ENCODE measurements around the gene C4A.

Gene C4A

GRCh38 chr6:31971993-31972708, 9.7 kb upstream of the C4A start, which contains the start of gene DXO (continued):
- TF ChIP-seq, protein P1, sequence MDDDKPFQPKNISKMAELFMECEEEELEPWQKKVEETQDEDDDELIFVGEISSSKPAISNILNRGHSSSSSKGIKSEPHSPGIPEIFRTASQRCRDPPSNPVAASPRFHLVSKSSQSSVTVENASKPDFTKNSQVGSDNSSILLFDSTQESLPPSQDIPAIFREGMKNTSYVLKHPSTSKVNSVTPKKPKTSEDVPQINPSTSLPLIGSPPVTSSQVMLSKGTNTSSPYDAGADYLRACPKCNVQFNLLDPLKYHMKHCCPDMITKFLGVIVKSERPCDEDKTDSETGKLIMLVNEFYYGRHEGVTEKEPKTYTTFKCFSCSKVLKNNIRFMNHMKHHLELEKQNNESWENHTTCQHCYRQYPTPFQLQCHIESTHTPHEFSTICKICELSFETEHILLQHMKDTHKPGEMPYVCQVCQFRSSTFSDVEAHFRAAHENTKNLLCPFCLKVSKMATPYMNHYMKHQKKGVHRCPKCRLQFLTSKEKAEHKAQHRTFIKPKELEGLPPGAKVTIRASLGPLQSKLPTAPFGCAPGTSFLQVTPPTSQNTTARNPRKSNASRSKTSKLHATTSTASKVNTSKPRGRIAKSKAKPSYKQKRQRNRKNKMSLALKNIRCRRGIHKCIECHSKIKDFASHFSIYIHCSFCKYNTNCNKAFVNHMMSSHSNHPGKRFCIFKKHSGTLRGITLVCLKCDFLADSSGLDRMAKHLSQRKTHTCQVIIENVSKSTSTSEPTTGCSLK (tag by site-specific recombination; IDR thresholded peaks at IDR 0.05), result no peak
- TF ChIP-seq RBAK (tag by site-specific recombination; IDR thresholded peaks at IDR 0.05) (no peak), INSM2 (tag by site-specific recombination; IDR thresholded peaks at IDR 0.05) (peak; percentile 94), SP2 (tag by site-specific recombination; IDR thresholded peaks at IDR 0.05) (peak; percentile 99), ZNF830 (tag by site-specific recombination; IDR thresholded peaks at IDR 0.05; ENCODE audit: low read depth) (no peak), ZNF701 (tag by site-specific recombination; IDR thresholded peaks at IDR 0.05) (no peak), ZNF133 (tag by site-specific recombination; IDR thresholded peaks at IDR 0.05) (no peak), ZNF776 (tag by site-specific recombination; IDR thresholded peaks at IDR 0.05; ENCODE audit: borderline replicate concordance) (no peak), ZNF19 (tag by site-specific recombination; IDR thresholded peaks at IDR 0.05; ENCODE audit: low read depth) (no peak), ZNF664 (tag by site-specific recombination; IDR thresholded peaks at IDR 0.05) (peak; percentile 81), ZNF837 (tag by site-specific recombination; IDR thresholded peaks at IDR 0.05) (no peak), GLIS1 (tag by site-specific recombination; IDR thresholded peaks at IDR 0.05) (peak; percentile 82), ZNF335 (tag by site-specific recombination; conservative IDR thresholded peaks at IDR 0.05) (peak; percentile 78), ZNF155 (tag by site-specific recombination; IDR thresholded peaks at IDR 0.05) (no peak), ZNF423 (tag by site-specific recombination; IDR thresholded peaks at IDR 0.05) (peak; percentile 95), ZFP69B (tag by site-specific recombination; IDR thresholded peaks at IDR 0.05) (peak; percentile 75), ZNF174 (tag by site-specific recombination; IDR thresholded peaks at IDR 0.05) (no peak), ZNF24 (tag by site-specific recombination; IDR thresholded peaks at IDR 0.05) (no peak; the same call in 1 of the 2 replicates), KLF10 (tag by site-specific recombination; IDR thresholded peaks at IDR 0.05) (peak; percentile 97), ZBTB21 (tag by site-specific recombination; IDR thresholded peaks at IDR 0.05) (peak; percentile 100), ZBTB7A (tag by site-specific recombination; IDR thresholded peaks at IDR 0.05; ENCODE audit: low read depth) (peak; percentile 94; the same call in 1 of the 2 replicates), SALL2 (tag by site-specific recombination; IDR thresholded peaks at IDR 0.05; ENCODE audit: borderline replicate concordance) (no peak), ZNF366 (tag by site-specific recombination; conservative IDR thresholded peaks at IDR 0.05) (peak; percentile 99), ZNF302 (tag by site-specific recombination; IDR thresholded peaks at IDR 0.05; ENCODE audit: low read depth) (no peak), ZNF214 (tag by site-specific recombination; IDR thresholded peaks at IDR 0.05; ENCODE audit: borderline replicate concordance) (no peak), PRDM10 (tag by site-specific recombination; IDR thresholded peaks at IDR 0.05) (peak; percentile 95), YY1 (tag by site-specific recombination; IDR thresholded peaks at IDR 0.05) (peak; percentile 57; the same call in 1 of the 2 replicates), ZNF670 (tag by site-specific recombination; IDR thresholded peaks at IDR 0.05; ENCODE audit: low read depth) (no peak), OVOL3 (tag by site-specific recombination; IDR thresholded peaks at IDR 0.05) (peak; percentile 66), KLF16 (tag by site-specific recombination; IDR thresholded peaks at IDR 0.05) (peak; percentile 90), ZNF549 (tag by site-specific recombination; IDR thresholded peaks at IDR 0.05) (no peak), ZFP3 (tag by site-specific recombination; IDR thresholded peaks at IDR 0.05; ENCODE audit: low read depth) (no peak)
- TF ChIP-seq, protein P2, sequence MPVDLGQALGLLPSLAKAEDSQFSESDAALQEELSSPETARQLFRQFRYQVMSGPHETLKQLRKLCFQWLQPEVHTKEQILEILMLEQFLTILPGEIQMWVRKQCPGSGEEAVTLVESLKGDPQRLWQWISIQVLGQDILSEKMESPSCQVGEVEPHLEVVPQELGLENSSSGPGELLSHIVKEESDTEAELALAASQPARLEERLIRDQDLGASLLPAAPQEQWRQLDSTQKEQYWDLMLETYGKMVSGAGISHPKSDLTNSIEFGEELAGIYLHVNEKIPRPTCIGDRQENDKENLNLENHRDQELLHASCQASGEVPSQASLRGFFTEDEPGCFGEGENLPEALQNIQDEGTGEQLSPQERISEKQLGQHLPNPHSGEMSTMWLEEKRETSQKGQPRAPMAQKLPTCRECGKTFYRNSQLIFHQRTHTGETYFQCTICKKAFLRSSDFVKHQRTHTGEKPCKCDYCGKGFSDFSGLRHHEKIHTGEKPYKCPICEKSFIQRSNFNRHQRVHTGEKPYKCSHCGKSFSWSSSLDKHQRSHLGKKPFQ (tag by site-specific recombination; IDR thresholded peaks at IDR 0.05), result peak; percentile 94

All from HEK293 (cell line).